IPS DF 4.7 (cell line): Measurements from ENCODE around the gene ATP5PB.

Experiments used
- DNase-seq: peaks from one replicate; pipeline ENCODE4 v3.0.0-alpha.2; 2013; ENCODE audit warnings: low spot score; ENCODE audit errors: extremely low read depth

ATP5PB gene

GRCh38 chr1:111448918-111449702 lies at the start of gene ATP5PB, which contains the start of gene WDR77:
TSS of gene ATP5PB (plus strand) at chr1:111449464. CDS start at chr1:111449542, 78 bp downstream.
TSS of gene WDR77 (minus strand) at chr1:111449256. CDS start at chr1:111449169, 87 bp downstream.
- DNase-seq: peak; percentile 99

DNA sequence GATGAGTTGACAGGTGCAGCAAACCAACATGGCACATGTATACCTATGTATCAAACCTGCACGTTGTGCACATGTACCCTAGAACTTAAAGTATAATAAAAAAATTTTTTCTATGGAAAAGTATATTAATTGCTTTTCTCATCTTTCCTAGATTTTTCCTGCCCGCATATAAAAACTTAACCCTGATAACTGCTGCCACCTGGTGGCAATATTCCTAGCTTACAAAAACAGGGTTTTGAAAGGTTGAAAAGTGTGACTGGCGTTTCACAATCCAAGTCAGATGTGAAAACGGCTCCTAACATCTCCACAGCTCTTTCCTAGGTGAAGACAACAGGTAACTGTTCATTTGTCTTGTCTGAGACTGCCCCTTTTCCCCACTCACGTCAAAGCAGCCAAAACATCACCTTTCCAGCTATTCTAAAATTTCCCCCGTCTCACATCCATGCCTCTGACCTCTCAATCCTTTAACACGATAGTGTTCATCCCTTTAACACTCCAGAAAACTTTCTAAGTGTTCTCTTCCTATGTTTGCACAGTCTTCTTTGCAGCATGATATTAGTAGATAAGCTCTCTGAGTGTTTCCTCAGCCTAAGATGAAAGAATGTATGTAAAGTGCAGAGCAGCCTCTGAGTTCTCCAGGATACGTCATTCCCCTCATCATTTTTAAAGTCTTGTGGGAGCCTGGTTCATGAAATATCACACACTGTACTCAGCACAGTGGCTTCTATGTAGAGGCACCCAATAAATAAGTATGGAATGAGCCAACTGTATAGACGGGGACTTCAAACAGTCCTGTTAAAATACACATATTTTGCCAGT lies 49.3 kb upstream of the ATP5PB start:
- DNase-seq: peak; percentile 11

DNA sequence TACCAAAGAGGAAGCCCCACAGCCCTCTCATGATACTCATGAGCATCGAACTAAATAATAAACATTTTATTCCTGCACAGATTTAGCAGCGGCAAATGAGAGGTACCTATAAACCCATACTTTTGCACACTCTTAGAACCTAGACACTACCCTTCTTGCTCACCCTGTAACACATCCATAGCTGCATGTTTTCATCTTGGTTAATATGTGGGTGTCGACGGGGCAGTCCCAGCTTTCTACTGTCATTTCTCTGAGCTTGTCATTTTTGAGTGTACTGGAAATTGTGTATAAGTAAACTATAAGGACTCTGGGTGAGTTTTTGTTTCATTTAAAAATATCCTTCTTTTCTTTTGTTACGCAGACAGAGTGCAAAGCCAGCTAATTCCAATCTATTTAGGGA lies 47.2 kb upstream of the ATP5PB start:
- DNase-seq: no peak

DNA sequence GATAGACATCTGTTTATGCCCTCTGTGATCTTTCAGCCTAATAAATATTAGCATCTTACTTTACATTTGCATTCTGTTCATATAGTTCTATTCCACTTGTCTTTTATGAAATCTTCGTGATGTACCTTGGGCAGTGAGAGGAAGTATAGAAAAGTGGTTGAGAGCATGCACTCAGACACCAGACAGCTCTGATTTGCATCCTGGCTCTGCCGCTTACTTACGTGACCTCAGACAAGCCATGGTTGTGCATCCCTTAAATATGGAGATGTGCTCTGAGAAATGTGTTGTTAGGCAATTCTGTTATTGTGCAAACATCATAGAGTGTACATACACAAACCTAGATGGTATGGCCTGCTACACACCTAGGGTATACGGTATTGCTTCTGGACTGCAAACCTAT lies 44.7 kb upstream of the ATP5PB start:
- DNase-seq: no peak

GRCh38 chr1:111406321-111406768 lies 42.9 kb upstream of the ATP5PB start:
- no peak for DNase-seq

DNA sequence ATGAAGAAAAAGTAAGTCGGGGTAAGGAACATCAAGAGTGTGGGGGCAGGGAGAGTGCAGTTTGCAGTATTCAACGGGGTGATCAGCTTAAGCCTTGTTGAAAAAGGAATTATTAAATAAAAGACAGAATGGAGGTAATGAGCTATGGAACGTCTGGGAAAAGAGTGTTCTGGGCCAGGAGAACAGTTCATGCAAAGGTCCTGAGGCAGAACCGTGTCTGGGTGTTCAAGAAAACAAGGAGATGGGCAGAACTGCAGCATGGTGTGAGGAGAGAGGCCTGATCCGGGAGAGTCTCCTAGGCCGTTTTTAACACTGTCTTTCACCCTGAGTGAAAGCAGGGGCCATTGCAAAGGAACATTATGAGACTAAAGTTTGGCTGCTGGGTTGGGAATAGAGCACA lies 42.0 kb upstream of the ATP5PB start:
- no peak for DNase-seq

DNA sequence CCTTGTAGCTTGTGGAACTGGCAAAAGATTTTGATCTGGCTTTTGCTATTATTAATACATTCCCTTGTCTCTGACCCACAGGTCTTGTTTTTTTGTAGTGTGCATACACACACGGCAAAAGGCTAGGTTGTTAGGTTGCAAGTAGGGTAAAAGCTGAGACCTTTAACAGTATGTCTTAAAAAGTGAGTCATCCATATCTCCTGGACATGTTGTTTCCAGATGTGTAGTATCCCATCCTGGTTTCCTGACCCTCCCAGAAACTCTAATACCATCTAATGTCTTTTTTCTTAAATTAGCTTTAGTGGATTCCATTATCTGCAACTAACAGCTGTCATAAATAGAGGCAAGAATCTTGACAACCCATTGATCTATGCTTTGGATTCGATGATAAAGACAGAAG lies 36.4 kb upstream of the ATP5PB start:
- no peak for DNase-seq

DNA sequence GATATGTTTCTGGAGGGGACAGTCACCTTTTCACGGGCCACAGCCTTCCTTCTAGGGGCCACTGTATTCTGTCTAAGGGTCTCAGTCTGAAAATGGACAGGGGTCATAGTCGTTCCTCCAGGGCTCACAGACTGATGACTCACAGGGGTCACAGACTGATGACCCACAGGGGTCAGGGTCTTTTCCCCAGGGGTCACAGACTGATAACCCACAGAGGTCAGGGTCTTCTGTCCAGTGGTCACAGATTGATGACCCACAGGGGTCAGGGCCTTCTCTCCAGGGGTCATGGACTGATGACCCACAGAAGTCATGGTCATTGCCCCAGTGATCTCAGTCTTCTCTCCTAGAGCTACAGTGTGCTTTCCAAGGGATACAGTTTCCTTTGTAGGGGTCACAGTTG lies 34.5 kb upstream of the ATP5PB start:
- no peak for DNase-seq

GRCh38 chr1:111415461-111415860 lies 33.8 kb upstream of the ATP5PB start:
- DNase-seq: no peak

- DNase-seq: no peak
Observed at GRCh38 chr1:111417755-111418154, 31.5 kb upstream of the ATP5PB start.

DNA sequence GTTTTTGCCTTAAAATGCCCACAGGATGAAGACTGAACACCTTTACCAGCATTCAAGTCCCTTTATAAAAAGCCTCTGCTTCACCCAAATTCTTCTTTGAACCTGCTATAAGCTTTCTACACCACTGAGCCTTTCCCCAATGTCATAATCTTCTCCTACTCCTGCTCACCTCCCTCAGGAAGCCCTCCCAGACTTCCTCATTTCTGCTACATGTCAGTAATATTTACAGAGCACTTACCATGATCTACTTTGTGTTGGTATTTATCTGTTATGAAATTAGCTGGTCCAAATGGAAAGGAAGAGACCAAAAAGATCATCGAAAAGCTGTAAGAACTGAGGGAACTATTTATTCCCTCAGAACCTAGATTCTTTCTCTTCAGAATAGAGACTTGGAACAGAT lies 30.2 kb upstream of the ATP5PB start:
- no peak for DNase-seq

DNA sequence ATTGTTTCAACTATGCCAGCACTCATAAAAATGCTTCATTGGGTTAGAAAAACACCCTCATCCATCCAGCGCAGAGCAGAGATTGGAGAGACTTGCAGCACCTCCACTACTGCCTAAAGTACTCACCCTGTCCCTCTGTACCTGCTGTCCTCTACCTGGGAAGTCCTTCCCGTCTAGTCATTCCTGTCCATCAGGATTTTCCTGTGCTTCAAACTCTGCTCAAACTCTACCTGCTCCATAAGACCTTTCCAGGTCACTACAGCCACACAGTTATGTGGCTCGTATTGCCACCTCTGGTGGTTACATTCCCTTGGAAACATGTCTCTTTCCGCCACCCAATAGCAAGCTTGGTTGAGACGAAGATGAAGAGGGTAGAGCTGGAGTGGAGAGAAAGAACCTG lies 28.9 kb upstream of the ATP5PB start:
- DNase-seq: no peak

DNA sequence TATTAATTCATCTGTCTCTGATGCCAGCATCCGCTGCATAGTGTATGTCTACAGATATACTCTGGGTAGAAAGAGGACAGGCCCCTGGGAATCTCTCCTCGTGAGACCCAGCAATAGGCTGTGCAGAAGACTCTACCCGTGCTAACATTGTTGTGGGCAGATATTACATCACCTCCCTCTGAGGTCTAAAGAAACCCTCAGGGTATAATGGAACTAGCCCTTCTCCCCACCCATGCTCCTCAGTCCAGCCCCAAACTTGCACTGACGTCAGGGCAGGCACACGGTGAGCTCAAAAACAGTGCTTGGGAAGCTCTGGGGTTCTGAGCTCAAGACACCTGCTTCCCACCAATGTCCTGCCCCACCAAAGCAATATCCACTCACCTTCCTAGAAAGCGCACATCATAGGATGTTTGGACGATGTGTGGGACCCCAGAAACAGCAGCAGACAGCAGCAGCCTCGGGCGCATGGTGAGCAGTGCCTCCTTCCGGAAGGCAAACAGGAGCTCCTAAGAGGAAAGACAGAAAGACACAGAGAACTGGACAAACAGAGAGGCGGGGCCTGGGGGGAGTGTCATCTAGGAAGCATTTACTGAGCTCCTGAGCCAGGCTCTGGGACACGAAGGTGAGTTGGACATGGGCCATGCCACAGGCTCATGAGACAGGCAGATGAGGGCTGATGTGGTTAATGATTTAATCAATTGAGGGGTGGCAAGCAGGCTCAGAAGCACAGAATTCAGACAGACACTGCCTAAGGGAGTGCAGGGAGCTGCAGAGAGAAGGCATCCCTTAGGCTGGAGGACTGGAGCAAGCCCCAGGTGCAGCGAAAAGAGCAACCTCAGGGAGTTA lies 26.5 kb upstream of the ATP5PB start:
- no peak for DNase-seq

GRCh38 chr1:111424281-111424680 lies 25.0 kb upstream of the ATP5PB start:
- no peak for DNase-seq

DNA sequence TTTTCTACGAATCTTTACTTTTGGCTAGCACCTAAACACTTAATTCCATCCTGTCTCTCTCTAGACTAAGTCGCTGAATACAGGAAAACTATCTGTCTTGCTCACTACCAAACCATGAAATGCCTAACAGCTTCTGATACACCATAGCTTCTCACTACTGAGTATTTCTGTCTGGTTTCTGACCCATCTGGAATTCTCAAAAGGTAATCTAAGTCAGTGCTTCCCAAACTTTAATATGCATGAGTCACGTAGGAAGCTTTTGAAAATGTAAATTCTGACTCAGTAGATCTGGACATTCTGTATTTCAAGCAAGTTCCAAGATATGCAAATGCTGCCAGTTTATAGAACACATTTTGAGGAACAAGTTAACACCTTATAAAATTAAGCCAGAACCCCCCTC lies 12.5 kb upstream of the ATP5PB start:
- no peak for DNase-seq

GRCh38 chr1:111439461-111440351 lies 9.6 kb upstream of the ATP5PB start:
- no peak for DNase-seq

GRCh38 chr1:111441573-111442192 lies 7.6 kb upstream of the ATP5PB start:
- DNase-seq: peak; percentile 33

DNA sequence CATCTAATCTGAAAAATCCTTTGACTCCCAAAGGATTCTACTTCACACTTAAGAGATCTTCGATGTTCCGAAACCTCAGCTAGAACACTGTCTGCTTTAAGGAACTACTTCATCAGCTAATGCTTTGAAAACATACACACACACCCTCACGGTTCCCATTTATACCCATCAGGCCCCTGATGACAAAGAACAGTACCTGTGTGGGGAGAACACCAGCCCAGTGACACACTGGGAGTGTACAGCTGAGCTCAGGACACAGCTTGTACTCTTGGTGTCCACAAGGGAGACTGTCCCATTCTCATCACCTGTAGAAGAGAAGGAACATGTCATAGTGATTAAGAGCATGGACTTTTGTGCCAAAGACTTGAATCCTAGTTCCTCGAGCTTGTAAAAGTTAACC lies 6.8 kb upstream of the ATP5PB start:
- DNase-seq: no peak

GRCh38 chr1:111444031-111444430 lies 5.2 kb upstream of the ATP5PB start:
- no peak for DNase-seq

DNA sequence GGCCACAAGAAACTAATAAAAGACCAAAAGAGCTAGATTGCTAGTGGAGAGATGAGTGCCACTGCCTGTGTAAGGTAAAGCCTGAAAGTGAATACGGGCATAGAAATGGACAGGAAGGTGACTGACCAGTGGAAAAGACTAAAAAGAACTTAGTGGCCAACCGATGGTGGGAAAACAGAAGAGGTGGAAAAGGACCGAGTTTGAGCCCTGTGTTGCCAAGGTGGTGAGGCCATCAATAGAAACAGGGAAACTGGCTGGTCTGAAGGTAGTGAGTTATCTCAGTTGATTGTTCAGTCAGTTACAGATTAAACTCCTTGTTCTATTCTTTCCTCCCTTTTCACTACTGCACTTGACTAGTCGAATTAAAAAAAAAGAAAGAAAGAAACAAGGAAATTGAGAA lies 2.7 kb upstream of the ATP5PB start:
- DNase-seq: no peak
